ENCODE data around the gene PRPS2. TPM values are rescaled to one million over a fixed set of nuclear protein-coding genes. Genes with fewer than 3 reads are reported as not detected.

Gene PRPS2
- total RNA-seq, 1 donor from 2014 or later: 13.2 TPM

- no peaks in the 10 kb centered on the region for H3K4me1 Mint-ChIP-seq (ENCODE audit: unreplicated experiment)
- no peak overlapping the region for H3K27ac Mint-ChIP-seq (ENCODE audit: unreplicated experiment)
- H3K9me3 Mint-ChIP-seq (ENCODE audit: unreplicated experiment): no peaks in the 10 kb centered on the region
- H3K27me3 Mint-ChIP-seq (ENCODE audit: unreplicated experiment): no peaks in the 10 kb centered on the region
- TF ChIP-seq, protein P1, sequence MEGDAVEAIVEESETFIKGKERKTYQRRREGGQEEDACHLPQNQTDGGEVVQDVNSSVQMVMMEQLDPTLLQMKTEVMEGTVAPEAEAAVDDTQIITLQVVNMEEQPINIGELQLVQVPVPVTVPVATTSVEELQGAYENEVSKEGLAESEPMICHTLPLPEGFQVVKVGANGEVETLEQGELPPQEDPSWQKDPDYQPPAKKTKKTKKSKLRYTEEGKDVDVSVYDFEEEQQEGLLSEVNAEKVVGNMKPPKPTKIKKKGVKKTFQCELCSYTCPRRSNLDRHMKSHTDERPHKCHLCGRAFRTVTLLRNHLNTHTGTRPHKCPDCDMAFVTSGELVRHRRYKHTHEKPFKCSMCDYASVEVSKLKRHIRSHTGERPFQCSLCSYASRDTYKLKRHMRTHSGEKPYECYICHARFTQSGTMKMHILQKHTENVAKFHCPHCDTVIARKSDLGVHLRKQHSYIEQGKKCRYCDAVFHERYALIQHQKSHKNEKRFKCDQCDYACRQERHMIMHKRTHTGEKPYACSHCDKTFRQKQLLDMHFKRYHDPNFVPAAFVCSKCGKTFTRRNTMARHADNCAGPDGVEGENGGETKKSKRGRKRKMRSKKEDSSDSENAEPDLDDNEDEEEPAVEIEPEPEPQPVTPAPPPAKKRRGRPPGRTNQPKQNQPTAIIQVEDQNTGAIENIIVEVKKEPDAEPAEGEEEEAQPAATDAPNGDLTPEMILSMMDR (IDR thresholded peaks at IDR 0.05): no peak
- no peak for DNase-seq (ENCODE audit: extremely low spot score, unreplicated experiment)
- no peaks in the 10 kb centered on the region for H3K36me3 Mint-ChIP-seq (ENCODE audit: unreplicated experiment)
- no peak overlapping the region for H3K4me3 Mint-ChIP-seq (ENCODE audit: unreplicated experiment)
Measured at GRCh38 chrX:12843668-12844279, 52.6 kb downstream of the PRPS2 start.

DNA sequence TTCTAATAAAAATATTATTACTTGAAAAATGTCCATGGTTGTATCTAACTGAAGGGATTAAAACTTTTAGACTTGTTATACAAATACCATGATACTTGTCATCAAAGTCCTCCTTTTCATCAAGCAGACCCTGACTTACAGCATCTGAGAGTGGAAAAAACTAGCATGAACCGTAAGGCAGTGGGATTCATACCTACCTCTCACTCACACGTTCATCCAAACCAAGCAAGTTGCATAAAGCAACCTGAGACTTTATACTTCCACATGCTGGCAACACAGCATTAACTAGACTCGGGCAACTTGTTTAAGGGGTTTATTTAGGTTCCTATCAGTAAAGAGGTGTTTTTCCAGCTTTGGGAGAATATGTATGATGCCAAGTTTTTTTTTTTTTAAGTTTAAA is 53.1 kb downstream of the PRPS2 start:
- Mint-ChIP-seq H3K4me1 (ENCODE audit: unreplicated experiment) (no peaks in the 10 kb centered on the region), H3K36me3 (ENCODE audit: unreplicated experiment) (no peaks in the 10 kb centered on the region), H3K27ac (ENCODE audit: unreplicated experiment) (no peak overlapping the region), H3K27me3 (ENCODE audit: unreplicated experiment) (no peaks in the 10 kb centered on the region), H3K9me3 (ENCODE audit: unreplicated experiment) (no peaks in the 10 kb centered on the region), H3K4me3 (ENCODE audit: unreplicated experiment) (no peak overlapping the region)
- no peak for DNase-seq (ENCODE audit: extremely low spot score, unreplicated experiment)
- TF ChIP-seq, protein P1 (IDR thresholded peaks at IDR 0.05): no peak

DNA sequence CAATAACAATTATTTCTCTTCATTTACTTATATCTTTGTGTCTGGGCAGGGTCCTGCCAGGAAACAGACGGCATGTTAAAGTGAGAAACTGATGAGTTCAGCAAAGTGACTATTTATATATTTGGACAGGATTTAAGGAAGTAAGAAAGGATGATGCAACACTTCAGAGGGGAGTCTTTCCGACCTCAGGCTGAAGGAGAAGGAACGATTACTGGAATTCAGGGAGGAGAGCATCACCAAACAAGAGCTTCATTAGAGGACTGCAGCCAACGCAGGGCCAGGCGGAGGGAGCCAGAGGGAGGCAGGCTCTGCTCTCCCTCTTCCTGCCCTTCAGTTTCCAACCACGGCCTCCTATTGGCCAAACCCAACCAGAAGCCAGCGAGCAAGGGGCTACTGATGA is 74.1 kb downstream of the PRPS2 start:
- H3K4me1 Mint-ChIP-seq (ENCODE audit: unreplicated experiment): no peaks in the 10 kb centered on the region
- H3K27me3 Mint-ChIP-seq (ENCODE audit: unreplicated experiment): no peaks in the 10 kb centered on the region
- no peak for DNase-seq (ENCODE audit: extremely low spot score, unreplicated experiment)
- H3K36me3 Mint-ChIP-seq (ENCODE audit: unreplicated experiment): no peaks in the 10 kb centered on the region
- peaks cover 23% of the 10 kb centered on the region for H3K9me3 Mint-ChIP-seq (ENCODE audit: unreplicated experiment)
- H3K27ac Mint-ChIP-seq (ENCODE audit: unreplicated experiment): no peak overlapping the region
- TF ChIP-seq, protein P1 (IDR thresholded peaks at IDR 0.05): no peak
- no peak overlapping the region for H3K4me3 Mint-ChIP-seq (ENCODE audit: unreplicated experiment)

- DNase-seq (ENCODE audit: extremely low spot score, unreplicated experiment): no peak
- Mint-ChIP-seq H3K27ac (ENCODE audit: unreplicated experiment) (no peak within 1 kb of the TSS), H3K4me3 (ENCODE audit: unreplicated experiment) (no peak within 1 kb of the TSS), H3K36me3 (ENCODE audit: unreplicated experiment) (no peaks in the 10 kb centered on the region), H3K27me3 (ENCODE audit: unreplicated experiment) (no peaks in the 10 kb centered on the region), H3K4me1 (ENCODE audit: unreplicated experiment) (no peaks in the 10 kb centered on the region), H3K9me3 (ENCODE audit: unreplicated experiment) (peaks cover 21% of the 10 kb centered on the region)
- TF ChIP-seq, protein P1 (IDR thresholded peaks at IDR 0.05): no peak
Measured at GRCh38 chrX:12866451-12867377, 75.5 kb downstream of the PRPS2 start, which contains the start of gene TLR7. TSS of gene TLR7 (plus strand) at chrX:12867072. CDS start at chrX:12867579, 507 bp downstream.

DNA sequence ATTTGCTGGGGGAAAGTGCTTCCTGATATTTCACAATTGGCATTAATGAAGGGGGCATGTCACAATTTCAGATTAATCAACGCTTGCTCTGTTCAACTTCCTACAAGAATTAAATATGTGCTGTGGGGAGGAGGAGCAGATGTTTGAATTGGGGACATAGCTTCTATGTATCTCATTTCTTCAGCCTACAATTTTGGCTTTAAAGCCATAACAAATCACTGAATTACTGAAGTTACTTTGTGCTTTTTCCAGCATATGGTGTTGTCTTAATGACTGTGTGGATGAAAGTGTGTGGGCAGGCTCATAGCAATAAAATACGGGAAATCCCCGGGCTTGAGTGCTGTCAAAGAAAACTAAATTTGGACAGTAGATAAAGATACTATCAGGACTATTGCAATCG is 76.5 kb downstream of the PRPS2 start:
- H3K9me3 Mint-ChIP-seq (ENCODE audit: unreplicated experiment): peaks cover 13% of the 10 kb centered on the region
- no peak overlapping the region for H3K4me3 Mint-ChIP-seq (ENCODE audit: unreplicated experiment)
- no peaks in the 10 kb centered on the region for H3K27me3 Mint-ChIP-seq (ENCODE audit: unreplicated experiment)
- H3K27ac Mint-ChIP-seq (ENCODE audit: unreplicated experiment): no peak overlapping the region
- TF ChIP-seq, protein P1 (IDR thresholded peaks at IDR 0.05): no peak
- no peaks in the 10 kb centered on the region for H3K4me1 Mint-ChIP-seq (ENCODE audit: unreplicated experiment)
- no peaks in the 10 kb centered on the region for H3K36me3 Mint-ChIP-seq (ENCODE audit: unreplicated experiment)
- no peak for DNase-seq (ENCODE audit: extremely low spot score, unreplicated experiment)
